Liver (tissue), 9 donors: ENCODE data around the gene ACACA. TPM values are rescaled to one million over a fixed set of nuclear protein-coding genes. Genes with fewer than 3 reads are reported as not detected.

Experiments
- DNase-seq: peaks from one replicate; pipeline ENCODE4 v3.0.0-alpha.2; 2017; ENCODE audit warnings: low spot score
- H3K27ac ChIP-seq, 2 donors: one replicate each; pipeline ENCODE4 v1.7.0; 2013; ENCODE audit warnings: inconsistent platforms in 2 of 2, low read length in 2 of 2, control low read depth in 1 of 2, low read depth in 1 of 2, mild to moderate bottlenecking in 1 of 2
- H3K27me3 ChIP-seq, 4 donors: one replicate each; pipeline versions ENCODE4 v1.6.1 to v1.7.0; 2013; ENCODE audit warnings: low read length in 3 of 4, inconsistent platforms in 1 of 4, mild to moderate bottlenecking in 1 of 4, moderate library complexity in 1 of 4; ENCODE audit not compliant: control insufficient read depth in 4 of 4, insufficient read depth in 4 of 4
- H3K36me3 ChIP-seq, 4 donors: one replicate each; pipeline versions ENCODE4 v1.6.1 to v1.7.0; 2013; ENCODE audit warnings: low read length in 3 of 4, mild to moderate bottlenecking in 3 of 4, low read depth in 1 of 4, moderate library complexity in 1 of 4; ENCODE audit not compliant: control insufficient read depth in 4 of 4, insufficient read depth in 3 of 4
- H3K4me1 ChIP-seq, 4 donors: one replicate each; pipeline versions ENCODE4 v1.6.1 to v1.7.0; 2013; ENCODE audit warnings: low read length in 3 of 4, mild to moderate bottlenecking in 3 of 4, moderate library complexity in 1 of 4; ENCODE audit not compliant: control insufficient read depth in 4 of 4, insufficient read depth in 4 of 4
- H3K4me3 ChIP-seq, 3 donors: one replicate each; pipeline versions ENCODE4 v1.6.1 to v1.7.0; 2013; ENCODE audit warnings: low read length in 3 of 3, control low read depth in 1 of 3, low read depth in 1 of 3, mild to moderate bottlenecking in 1 of 3
- H3K9ac ChIP-seq, 2 donors: one replicate each; pipeline ENCODE4 v1.7.0; 2013; ENCODE audit warnings: low read length in 2 of 2, mild to moderate bottlenecking in 2 of 2, moderate library complexity in 2 of 2, control low read depth in 1 of 2, low read depth in 1 of 2
- H3K9me3 ChIP-seq, 4 donors: one replicate each; pipeline versions ENCODE4 v1.6.1 to v1.7.0; 2013; ENCODE audit warnings: low read length in 3 of 4; ENCODE audit not compliant: control insufficient read depth in 4 of 4
- ATF3 ChIP-seq: IDR thresholded peaks from 2 replicates; pipeline ENCODE4 v1.6.1; 2016; ENCODE audit warnings: antibody characterized with exemption
- CTCF ChIP-seq: fragments of 150-350 bp; IDR thresholded peaks from 2 replicates; pipeline ENCODE4 v1.5.1; 2017; ENCODE audit warnings: improper control_type of control experiment, low read depth, low read length; ENCODE audit not compliant: missing input control
- FOXA2 ChIP-seq: IDR thresholded peaks from 2 replicates; pipeline ENCODE4 v1.6.1; 2016; ENCODE audit warnings: antibody characterized with exemption
- GABPA ChIP-seq, 2 donors: IDR thresholded peaks in 1 of 2; conservative IDR thresholded peaks in 1 of 2; 2 replicates each; pipeline ENCODE4 v1.6.1; 2016; ENCODE audit warnings: antibody characterized with exemption in 2 of 2, mild to moderate bottlenecking in 1 of 2, moderate library complexity in 1 of 2
- HNF4A ChIP-seq, 2 donors: conservative IDR thresholded peaks; 2 replicates each; pipeline ENCODE4 v1.6.1; 2016; ENCODE audit warnings: antibody characterized with exemption in 2 of 2, mild to moderate bottlenecking in 2 of 2
- HNF4G ChIP-seq: IDR thresholded peaks from 2 replicates; pipeline ENCODE4 v1.6.1; 2016; ENCODE audit warnings: antibody characterized with exemption
- JUND ChIP-seq, 2 donors: IDR thresholded peaks; 2 replicates each; pipeline ENCODE4 v1.6.1; 2016; ENCODE audit warnings: antibody characterized with exemption in 2 of 2
- MAX ChIP-seq: IDR thresholded peaks from 2 replicates; pipeline ENCODE4 v1.6.1; 2016; ENCODE audit warnings: antibody characterized with exemption
- NR2F2 ChIP-seq: IDR thresholded peaks from 2 replicates; pipeline ENCODE4 v1.6.1; 2016; ENCODE audit warnings: antibody characterized with exemption
- REST ChIP-seq: IDR thresholded peaks from 2 replicates; pipeline ENCODE4 v1.6.1; 2016; ENCODE audit warnings: antibody characterized with exemption, mild to moderate bottlenecking
- YY1 ChIP-seq: IDR thresholded peaks from 2 replicates; pipeline ENCODE4 v1.6.1; 2016; ENCODE audit warnings: antibody characterized with exemption, mild to moderate bottlenecking
- ZBTB33 ChIP-seq: IDR thresholded peaks from 2 replicates; pipeline ENCODE4 v1.6.1; 2016; ENCODE audit warnings: antibody characterized with exemption
- WGBS: extraction: QIAGEN DNeasy Blood & Tissue Kit; methylation state at CpG from one replicate; pipeline ENCODE4 v1.1.7; 2013; 5-methylcytosine and 5-hydroxymethylcytosine counted together
- polyA plus RNA-seq, 2 donors: library from polyadenylated mRNA; stranded (reverse) in 1 of 2; unstranded in 1 of 2; fragments of 200-250 nt in 1 of 2; fragments of >200 nt in 1 of 2; fragmentation: Nextera tagmentation in 1 of 2; extraction: Ambion mirVana in 1 of 2; gene quantifications; one replicate each; pipeline versions ENCODE4 v1.2.1 to v1.2.3, GENCODE V29; 2013 to 2015
- total RNA-seq, 2 donors: library from RNA; depleted of rRNA; stranded (reverse); fragments of >200 nt; gene quantifications; one replicate each; pipeline ENCODE4 v1.2.3, GENCODE V29; 2014
- donor health status: healthy.
- donor health status: healthy.
- donor health status: healthy.
- donor health status: healthy.
- donor health status: healthy.

The ACACA gene
- total and polyA plus RNA-seq, 4 donors = 14.8 to 49.5 (median 31.2) TPM

- no peak for DNase-seq
- Histone ChIP-seq H3K9ac (no peak overlapping the region), H3K27ac (no peak overlapping the region), H3K4me3 (no peak overlapping the region), H3K4me1 (peaks cover 0 to 17% (median 10%) of the 10 kb centered on the region in 4 donors), H3K36me3 (peaks cover 5 to 45% (median 33%) of the 10 kb centered on the region in 4 donors), H3K27me3 (no peaks in the 10 kb centered on the region), H3K9me3 (no peaks in the 10 kb centered on the region)
- TF ChIP-seq JUND (IDR thresholded peaks at IDR 0.05) = no peak
- TF ChIP-seq GABPA (IDR thresholded peaks at IDR 0.05 in 1 of 2, conservative IDR thresholded peaks at IDR 0.05 in 1 of 2) = no peak
- 96% methylated on average over 4 of the region's 4 CpGs for WGBS
Observed at GRCh38 chr17:37111329-37111728, 295.3 kb downstream of the ACACA start.

- no peaks in the 10 kb centered on the region for H3K27me3 ChIP-seq
- H3K9me3 ChIP-seq = no peaks in the 10 kb centered on the region
- TF ChIP-seq MAX (no peak), ATF3 (no peak), YY1 (no peak), FOXA2 (no peak), JUND (IDR thresholded peaks at IDR 0.05) (no peak), NR2F2 (no peak), GABPA (IDR thresholded peaks at IDR 0.05 in 1 of 2, conservative IDR thresholded peaks at IDR 0.05 in 1 of 2) (no peak), ZBTB33 (no peak), REST (no peak), CTCF (no peak), HNF4G (no peak), HNF4A (conservative IDR thresholded peaks at IDR 0.05) (no peak)
- H3K4me3 ChIP-seq = no peak overlapping the region
- 94% methylated on average over 4 of the region's 4 CpGs for WGBS
- H3K27ac ChIP-seq = no peak overlapping the region
- H3K4me1 ChIP-seq = peaks cover 0 to 17% (median 10%) of the 10 kb centered on the region in 4 donors
- DNase-seq = no peak
- peaks cover 5 to 45% (median 33%) of the 10 kb centered on the region in 4 donors for H3K36me3 ChIP-seq
- no peak overlapping the region for H3K9ac ChIP-seq
Observed at GRCh38 chr17:37110746-37111145, 295.9 kb downstream of the ACACA start.
